SW480 (cell line): ENCODE measurements around the gene LPGAT1.

Experiments used
- DNase-seq: peaks from one replicate; pipeline ENCODE4 v3.0.0-alpha.2; 2016; ENCODE audit warnings: low spot score

LPGAT1 gene

DNA sequence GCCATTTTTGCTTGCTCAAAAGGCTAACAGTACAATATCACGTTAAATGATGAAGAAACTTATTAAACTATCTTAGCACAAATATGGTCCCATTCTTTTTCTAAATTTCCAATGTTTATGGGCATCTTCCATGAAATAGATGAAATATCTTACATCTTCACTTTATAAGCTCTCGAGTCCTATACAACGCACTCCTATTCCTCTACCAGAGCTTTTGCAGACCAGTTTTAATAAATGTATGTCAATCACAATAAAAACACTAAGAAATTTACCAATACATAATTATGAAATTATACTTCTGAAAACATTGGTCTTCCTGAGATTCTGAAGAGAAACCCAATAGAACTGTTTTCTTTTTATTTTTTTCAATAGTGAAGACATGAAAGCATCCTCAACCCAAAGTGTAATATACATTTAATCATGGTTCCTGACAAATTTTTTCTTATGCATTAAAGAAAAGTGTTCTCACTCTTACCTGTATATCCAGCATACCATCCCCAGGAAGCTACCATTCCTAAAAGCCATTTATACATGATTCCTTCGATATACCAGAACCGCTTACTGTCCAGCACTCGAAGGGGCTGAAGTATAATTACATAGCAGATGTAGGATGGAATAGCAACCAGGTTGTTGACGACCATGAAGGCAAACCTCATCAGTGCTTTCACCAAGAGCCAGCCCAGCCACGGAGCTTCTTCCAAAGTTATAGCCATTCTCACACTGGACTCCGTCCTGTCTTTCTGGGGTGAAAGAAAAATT, 1.8 kb downstream of the LPGAT1 start:
- DNase-seq = no peak

GRCh38 chr1:211827051-211827450, 3.5 kb downstream of the LPGAT1 start:
- DNase-seq = no peak

DNA sequence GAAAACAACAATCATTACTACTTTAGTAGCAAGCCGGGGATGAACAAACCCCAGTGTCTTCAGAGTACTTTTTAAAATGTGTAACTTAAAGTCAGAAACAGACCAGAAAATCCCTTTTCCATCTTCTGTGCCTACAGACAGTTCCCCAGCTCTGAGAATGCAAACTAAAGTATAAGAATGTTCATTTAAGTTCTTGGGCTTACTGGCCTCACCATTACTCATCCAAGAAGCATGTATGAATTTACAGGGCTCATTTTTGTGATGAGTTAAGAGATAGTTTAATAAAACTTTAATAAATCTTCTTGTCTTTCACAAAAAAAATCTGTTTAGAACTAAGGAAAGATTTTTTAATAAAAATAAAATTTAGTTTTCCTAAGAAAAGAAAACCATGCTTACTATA, 4.6 kb downstream of the LPGAT1 start:
- no peak for DNase-seq

GRCh38 chr1:211822677-211823407, 7.7 kb downstream of the LPGAT1 start:
- DNase-seq = no peak

GRCh38 chr1:211816586-211816985, 14.0 kb downstream of the LPGAT1 start:
- DNase-seq = no peak

DNA sequence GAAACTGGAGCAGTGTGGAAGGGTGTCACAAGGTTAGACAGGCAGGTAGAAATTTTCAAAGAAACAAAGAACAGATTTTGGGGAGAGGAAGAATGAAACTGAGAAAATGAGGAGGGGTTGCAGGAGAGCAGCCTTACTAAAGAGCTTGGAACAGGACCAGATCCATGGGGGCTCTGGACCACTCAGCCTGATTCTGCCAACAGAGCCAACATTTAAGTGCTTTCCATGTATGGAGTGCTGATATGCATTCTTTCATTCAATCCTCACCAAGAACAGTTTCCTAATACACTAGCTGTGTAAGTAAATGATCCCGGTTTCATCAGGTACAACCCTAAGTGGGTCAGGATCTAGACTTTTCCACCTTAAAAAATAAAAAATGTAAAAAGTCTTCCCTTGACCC, 16.2 kb downstream of the LPGAT1 start:
- no peak for DNase-seq

DNA sequence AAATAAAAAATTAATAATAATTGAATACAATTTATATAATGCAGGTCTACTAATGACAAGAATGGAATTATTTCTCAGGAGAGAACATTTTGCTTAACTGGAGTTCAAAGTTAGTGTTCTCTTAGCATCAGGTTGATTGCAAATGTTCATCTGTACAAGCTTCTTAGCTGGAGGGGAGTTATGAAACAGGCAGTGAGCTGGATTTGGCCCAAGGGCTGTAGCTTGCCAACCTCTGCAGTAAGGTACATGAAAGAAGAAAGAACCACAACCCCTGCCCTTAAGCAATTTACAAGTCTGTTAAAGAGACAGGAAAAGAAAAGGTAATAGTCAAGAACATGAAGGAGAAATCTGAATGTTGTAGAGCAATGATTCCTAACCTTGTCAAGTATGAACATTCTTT, 17.0 kb downstream of the LPGAT1 start:
- DNase-seq = no peak

GRCh38 chr1:211812584-211812983, 18.0 kb downstream of the LPGAT1 start:
- DNase-seq = no peak

- no peak for DNase-seq
Observed at GRCh38 chr1:211811848-211812247, 18.7 kb downstream of the LPGAT1 start.

GRCh38 chr1:211811126-211811525, 19.4 kb downstream of the LPGAT1 start:
- no peak for DNase-seq

- DNase-seq = no peak
Observed at GRCh38 chr1:211808475-211808874, 22.1 kb downstream of the LPGAT1 start.

- no peak for DNase-seq
Observed at GRCh38 chr1:211804915-211805314, 25.6 kb downstream of the LPGAT1 start.

- DNase-seq = no peak
Observed at GRCh38 chr1:211800925-211801607, 29.5 kb downstream of the LPGAT1 start.

GRCh38 chr1:211797994-211798393, 32.6 kb downstream of the LPGAT1 start:
- DNase-seq = no peak

DNA sequence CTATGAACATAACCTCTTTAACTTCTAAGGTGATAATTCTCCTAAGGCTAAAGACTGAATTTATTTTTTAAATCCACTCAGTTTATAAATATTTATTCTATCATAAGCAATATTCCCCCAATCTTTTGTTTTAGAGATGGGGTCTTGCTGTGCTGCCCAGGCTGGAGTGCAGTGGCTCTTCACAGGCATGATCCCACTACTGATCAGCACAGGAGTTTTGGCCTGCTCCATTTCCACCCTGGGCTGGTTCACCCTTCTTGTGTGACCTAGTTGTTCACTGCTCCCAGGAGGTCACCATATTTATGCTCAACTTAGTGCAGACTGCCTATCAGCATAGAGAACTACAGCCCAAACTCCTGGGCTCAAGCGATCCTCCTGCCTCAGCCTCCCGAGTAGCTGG, 38.6 kb downstream of the LPGAT1 start:
- DNase-seq = no peak

DNA sequence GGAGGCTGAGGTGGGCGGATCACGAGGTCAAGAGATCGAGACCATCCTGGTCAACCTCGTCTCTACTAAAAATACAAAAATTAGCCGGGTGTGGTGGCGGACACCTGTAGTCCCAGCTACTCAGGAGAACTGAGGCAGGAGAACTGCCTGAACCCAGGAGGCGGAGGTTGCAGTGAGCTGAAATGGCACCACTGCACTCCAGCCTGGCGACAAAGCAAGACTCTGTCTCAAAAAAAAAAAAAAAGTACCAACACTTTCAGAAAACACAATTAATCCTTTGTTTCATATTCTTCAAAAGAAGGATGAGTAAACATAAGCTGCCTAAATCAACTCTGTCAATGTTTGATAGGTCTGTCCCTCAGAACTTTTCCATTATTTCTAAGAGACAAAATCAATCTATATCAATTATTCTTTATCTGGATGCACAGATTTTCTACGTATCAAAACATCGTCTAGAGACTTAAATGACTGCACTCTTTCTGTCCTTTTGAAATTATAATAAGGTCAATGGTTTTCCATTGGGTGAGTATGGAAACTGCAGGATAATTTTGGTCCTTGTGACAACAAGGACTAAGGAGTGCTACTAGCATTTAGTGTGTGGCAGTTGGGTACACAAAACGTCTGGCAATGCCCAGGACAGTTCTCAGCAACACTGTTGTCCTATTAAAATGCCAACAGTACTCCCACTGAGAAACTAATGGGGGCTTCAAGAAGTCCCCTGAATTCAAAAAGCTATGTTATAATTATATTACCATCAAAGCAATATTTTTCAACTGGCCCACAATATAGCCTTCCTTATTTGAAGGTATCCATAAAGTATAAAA, 40.7 kb downstream of the LPGAT1 start:
- DNase-seq = peak; percentile 32

DNA sequence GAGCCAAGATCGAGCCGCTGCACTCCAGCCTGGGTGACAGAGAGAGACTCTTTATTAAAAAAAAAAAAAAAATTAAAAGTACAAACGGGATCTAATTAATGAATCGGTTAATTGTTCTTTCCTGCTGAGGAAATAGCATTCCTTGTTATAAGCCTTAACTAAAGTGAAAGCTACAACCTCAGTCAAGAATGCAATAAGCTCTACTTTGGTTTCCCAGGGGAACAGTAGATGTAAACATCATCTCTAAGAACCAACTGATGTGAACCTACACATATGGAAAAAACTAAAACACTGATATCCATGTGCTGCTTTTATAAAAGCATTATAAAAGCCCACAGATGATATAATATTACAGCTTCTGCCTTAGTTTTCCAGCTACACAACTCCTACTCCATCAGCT, 41.9 kb downstream of the LPGAT1 start:
- no peak for DNase-seq

GRCh38 chr1:211783897-211784296, 46.7 kb downstream of the LPGAT1 start:
- peak; percentile 65 for DNase-seq

DNA sequence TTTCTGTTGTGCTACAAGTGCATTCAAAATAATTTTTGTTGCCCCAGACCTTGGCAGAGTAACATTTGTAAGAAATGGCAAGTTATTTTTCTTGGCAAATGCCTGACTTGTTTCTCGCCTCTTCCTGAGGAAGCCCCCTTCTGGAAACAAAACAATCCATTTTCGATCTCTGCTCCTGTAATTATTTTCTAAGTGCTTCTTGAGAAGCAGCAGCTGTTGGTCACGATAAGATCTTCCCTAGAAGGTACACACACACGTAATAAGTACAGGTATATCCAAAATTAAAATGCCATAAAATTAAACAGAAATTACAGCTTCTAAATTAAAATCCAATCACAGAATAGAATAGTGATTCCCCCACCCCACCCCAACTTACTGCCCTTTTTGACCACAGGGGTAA, 47.3 kb downstream of the LPGAT1 start:
- no peak for DNase-seq

DNA sequence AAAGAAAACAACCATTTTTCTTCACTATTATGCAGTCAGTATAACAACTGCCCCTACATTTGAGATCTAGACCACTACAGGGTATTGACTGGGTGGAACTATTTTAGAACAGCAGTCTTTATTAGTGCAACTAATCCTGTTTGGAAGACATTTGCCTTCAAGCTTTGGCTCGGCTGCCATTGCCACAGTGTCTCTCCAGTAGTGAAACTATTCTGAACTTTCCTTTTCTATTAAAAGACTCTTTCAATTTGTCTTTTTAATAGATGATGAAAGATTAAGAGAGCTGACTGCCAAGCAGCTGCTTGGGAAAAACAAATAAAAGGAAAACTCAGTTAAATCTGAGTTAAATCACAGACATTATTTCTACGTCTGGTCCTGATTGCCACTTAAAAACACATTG, 49.3 kb downstream of the LPGAT1 start:
- no peak for DNase-seq

DNA sequence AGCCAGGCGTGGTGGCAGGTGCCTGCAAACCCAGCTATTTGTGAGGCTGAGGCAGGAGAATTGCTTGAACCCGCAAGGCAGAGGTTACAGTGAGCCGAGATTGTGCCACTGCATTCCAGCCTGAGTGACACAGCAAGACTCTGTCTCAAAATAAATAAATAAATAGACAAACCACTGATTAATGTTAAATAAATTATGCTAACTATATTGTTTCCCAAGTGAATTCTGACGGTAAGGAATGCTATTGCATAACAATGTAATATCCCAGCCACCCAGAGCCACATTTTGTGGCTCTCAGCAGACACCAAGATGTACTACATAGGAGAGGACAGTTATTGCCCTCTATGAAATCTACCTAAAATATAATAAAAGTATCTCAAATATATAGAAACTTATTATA, 55.4 kb downstream of the LPGAT1 start:
- DNase-seq = no peak

- no peak for DNase-seq
Observed at GRCh38 chr1:211764701-211765100, 65.9 kb downstream of the LPGAT1 start.
